Central memory CD8-positive, alpha-beta T cell (primary cell): Measurements from ENCODE around the gene TM6SF1.
"Not testable (repeated sequence)": the region's sequence is repeated elsewhere in the genome, so short reads cannot be mapped to it uniquely, and the experiment has no call there.

Experiments
- ATAC-seq: fragments of 150-1000 bp; cut with Tn5 transposase; replicated peaks from 2 replicates; pipeline ENCODE4 v1.10.0; 2022; ENCODE audit warnings: mild to moderate bottlenecking, moderate FRiP score, moderate number of reproducible peaks; ENCODE audit not compliant: poor library complexity, severe bottlenecking; ENCODE audit errors: extremely low read depth
- DNase-seq, 2 donors: peaks; one replicate each; pipeline ENCODE4 v3.0.0; 2021; ENCODE audit warnings: low spot score in 2 of 2
- H3K27ac Mint-ChIP-seq: one replicate; pipeline ENCODE4 v1.8.0; 2022; ENCODE audit warnings: low read depth, mild to moderate bottlenecking, moderate library complexity, mixed read lengths
- H3K27me3 Mint-ChIP-seq: one replicate; pipeline ENCODE4 v1.8.0; 2022; ENCODE audit warnings: mixed read lengths
- H3K36me3 Mint-ChIP-seq: one replicate; pipeline ENCODE4 v1.8.0; 2022; ENCODE audit warnings: mild to moderate bottlenecking, moderate library complexity, mixed read lengths; ENCODE audit not compliant: insufficient read depth
- H3K4me1 Mint-ChIP-seq: one replicate; pipeline ENCODE4 v1.8.0; 2022; ENCODE audit warnings: mixed read lengths
- H3K4me3 Mint-ChIP-seq: one replicate; pipeline ENCODE4 v1.8.0; 2022; ENCODE audit warnings: mild to moderate bottlenecking, moderate library complexity, mixed read lengths
- H3K9me3 Mint-ChIP-seq: one replicate; pipeline ENCODE4 v1.8.0; 2022; ENCODE audit warnings: mixed read lengths

TM6SF1 gene

GRCh38 chr15:83077491-83078230 lies 29.8 kb upstream of the TM6SF1 start:
- H3K27me3 Mint-ChIP-seq = peaks cover 50% of the 10 kb centered on the region
- no peaks in the 10 kb centered on the region for H3K36me3 Mint-ChIP-seq
- peaks cover 11% of the 10 kb centered on the region for H3K9me3 Mint-ChIP-seq
- no peak overlapping the region for H3K4me3 Mint-ChIP-seq
- ATAC-seq (no peak), DNase-seq (no peak)
- no peak overlapping the region for H3K27ac Mint-ChIP-seq
- peaks cover 6% of the 10 kb centered on the region for H3K4me1 Mint-ChIP-seq

- ATAC-seq (no peak), DNase-seq (no peak)
- Mint-ChIP-seq H3K4me1 (peaks cover 6% of the 10 kb centered on the region), H3K27ac (no peak overlapping the region), H3K4me3 (no peak overlapping the region), H3K9me3 (peaks cover 11% of the 10 kb centered on the region), H3K27me3 (peaks cover 48% of the 10 kb centered on the region), H3K36me3 (no peaks in the 10 kb centered on the region)
Measured at GRCh38 chr15:83078712-83079111, 28.7 kb upstream of the TM6SF1 start.

GRCh38 chr15:83081256-83082014 lies 26.0 kb upstream of the TM6SF1 start:
- Mint-ChIP-seq H3K27ac (no peak overlapping the region), H3K9me3 (no peaks in the 10 kb centered on the region), H3K4me3 (no peak overlapping the region), H3K27me3 (peaks cover 49% of the 10 kb centered on the region), H3K4me1 (peaks cover 6% of the 10 kb centered on the region), H3K36me3 (peaks cover 1% of the 10 kb centered on the region)
- ATAC-seq = no peak
- no peak for DNase-seq

- Mint-ChIP-seq H3K27me3 (peaks cover 45% of the 10 kb centered on the region), H3K4me1 (peaks cover 6% of the 10 kb centered on the region)
Measured at GRCh38 chr15:83082730-83083386, 24.6 kb upstream of the TM6SF1 start.

GRCh38 chr15:83085461-83085860 lies 22.0 kb upstream of the TM6SF1 start:
- not testable (repeated sequence) for H3K4me1 Mint-ChIP-seq, H3K27ac Mint-ChIP-seq, H3K9me3 Mint-ChIP-seq, ATAC-seq, H3K36me3 Mint-ChIP-seq, DNase-seq, H3K4me3 Mint-ChIP-seq
- peaks cover 32% of the 10 kb centered on the region for H3K27me3 Mint-ChIP-seq

More at GRCh38 chr15:83082730-83083386, 24.6 kb upstream of the TM6SF1 start:
- Mint-ChIP-seq H3K27ac (no peak overlapping the region), H3K9me3 (no peaks in the 10 kb centered on the region), H3K36me3 (peaks cover 1% of the 10 kb centered on the region), H3K4me3 (no peak overlapping the region)
- ATAC-seq = no peak
- DNase-seq = no peak

GRCh38 chr15:83085864-83086552 lies 21.4 kb upstream of the TM6SF1 start:
- not testable (repeated sequence) for DNase-seq, H3K4me1 Mint-ChIP-seq, H3K9me3 Mint-ChIP-seq, ATAC-seq, H3K4me3 Mint-ChIP-seq, H3K36me3 Mint-ChIP-seq, H3K27ac Mint-ChIP-seq
- H3K27me3 Mint-ChIP-seq = peaks cover 33% of the 10 kb centered on the region

GRCh38 chr15:83087576-83087975 lies 19.9 kb upstream of the TM6SF1 start:
- Mint-ChIP-seq H3K4me3 (no peak overlapping the region), H3K4me1 (peaks cover 5% of the 10 kb centered on the region), H3K27ac (no peak overlapping the region), H3K36me3 (peaks cover 1% of the 10 kb centered on the region), H3K27me3 (peaks cover 48% of the 10 kb centered on the region), H3K9me3 (no peaks in the 10 kb centered on the region)
- ATAC-seq = no peak
- DNase-seq = no peak

GRCh38 chr15:83088876-83089275 lies 18.6 kb upstream of the TM6SF1 start:
- no peak for DNase-seq
- H3K4me3 Mint-ChIP-seq = no peak overlapping the region
- no peak overlapping the region for H3K27ac Mint-ChIP-seq
- H3K9me3 Mint-ChIP-seq = no peaks in the 10 kb centered on the region
- ATAC-seq = no peak
- H3K36me3 Mint-ChIP-seq = peaks cover 1% of the 10 kb centered on the region
- peaks cover 5% of the 10 kb centered on the region for H3K4me1 Mint-ChIP-seq
- peaks cover 48% of the 10 kb centered on the region for H3K27me3 Mint-ChIP-seq

GRCh38 chr15:83090465-83090864 lies 17.0 kb upstream of the TM6SF1 start:
- DNase-seq (no peak), ATAC-seq (no peak)
- Mint-ChIP-seq H3K9me3 (no peaks in the 10 kb centered on the region), H3K36me3 (no peaks in the 10 kb centered on the region), H3K27me3 (peaks cover 40% of the 10 kb centered on the region), H3K4me1 (peaks cover 5% of the 10 kb centered on the region), H3K4me3 (no peak overlapping the region), H3K27ac (no peak overlapping the region)

- H3K27me3 Mint-ChIP-seq = peaks cover 43% of the 10 kb centered on the region
- H3K4me3 Mint-ChIP-seq, H3K9me3 Mint-ChIP-seq, ATAC-seq, H3K27ac Mint-ChIP-seq, H3K4me1 Mint-ChIP-seq, DNase-seq, H3K36me3 Mint-ChIP-seq: not testable (repeated sequence)
Measured at GRCh38 chr15:83091965-83092308, 15.5 kb upstream of the TM6SF1 start.

- Mint-ChIP-seq H3K27me3 (peaks cover 48% of the 10 kb centered on the region), H3K36me3 (no peaks in the 10 kb centered on the region), H3K4me1 (peaks cover 5% of the 10 kb centered on the region), H3K4me3 (no peak overlapping the region), H3K27ac (no peak overlapping the region), H3K9me3 (no peaks in the 10 kb centered on the region)
- ATAC-seq = no peak
- no peak for DNase-seq
Measured at GRCh38 chr15:83092309-83092976, 15.0 kb upstream of the TM6SF1 start.

- Mint-ChIP-seq H3K36me3 (no peaks in the 10 kb centered on the region), H3K27me3 (peaks cover 56% of the 10 kb centered on the region), H3K27ac (no peak overlapping the region), H3K9me3 (no peaks in the 10 kb centered on the region), H3K4me1 (peaks cover 5% of the 10 kb centered on the region), H3K4me3 (no peak overlapping the region)
- DNase-seq (no peak), ATAC-seq (no peak)
Measured at GRCh38 chr15:83094583-83094982, 12.9 kb upstream of the TM6SF1 start.
